ENCODE measurements around the gene HAUS2.
"Not testable (repeated sequence)": the region's sequence is repeated elsewhere in the genome, so short reads cannot be mapped to it uniquely, and the experiment has no call there.

Gene HAUS2

DNA sequence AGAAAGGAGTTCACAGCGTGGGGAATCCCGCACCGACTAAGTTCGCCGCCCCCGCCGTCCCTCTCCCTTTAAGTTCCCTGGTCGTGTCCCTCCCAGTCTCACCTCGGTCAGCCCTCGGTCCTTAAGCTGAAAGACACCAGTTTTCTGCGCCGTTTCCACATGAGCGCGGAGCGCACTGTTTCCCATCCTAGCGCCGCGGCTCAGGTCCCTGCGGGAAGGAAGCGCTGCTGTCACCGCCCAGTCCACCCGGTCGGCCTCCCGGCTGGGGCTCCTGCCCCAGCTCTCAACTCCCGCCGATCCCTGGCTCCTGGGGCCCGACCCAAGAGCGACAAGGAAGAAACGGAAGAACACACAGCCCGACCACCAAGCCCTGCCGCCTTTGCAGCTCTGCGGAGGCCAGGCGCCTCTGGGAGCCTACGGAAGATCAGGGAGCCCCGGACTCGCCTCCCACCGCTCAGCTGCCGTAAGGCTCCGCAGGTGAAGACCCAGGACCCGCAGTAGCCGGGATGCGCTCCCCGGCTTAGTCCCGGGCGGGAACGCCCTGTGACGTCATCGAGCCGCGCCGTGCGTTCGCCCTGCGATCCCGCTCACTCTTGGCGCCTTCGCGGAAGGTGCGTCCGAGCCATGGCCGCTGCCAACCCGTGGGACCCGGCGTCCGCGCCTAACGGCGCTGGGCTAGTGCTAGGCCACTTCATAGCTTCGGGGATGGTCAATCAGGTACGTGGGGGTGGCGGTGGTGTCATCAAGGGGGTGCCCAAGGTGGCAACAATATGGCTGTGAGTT, at the start of gene HAUS2, which contains the start of gene LRRC57:
Gene HAUS2, plus strand, starts transcription at position 590 of the 783 bp plus-strand sequence. Its CDS starts 35 bp downstream, at position 625.
Gene LRRC57, minus strand, starts transcription at position 545 of the 783 bp plus-strand sequence. Its CDS starts 359 bp downstream, at position 186.
- FAIRE-seq, result no peak

DNA sequence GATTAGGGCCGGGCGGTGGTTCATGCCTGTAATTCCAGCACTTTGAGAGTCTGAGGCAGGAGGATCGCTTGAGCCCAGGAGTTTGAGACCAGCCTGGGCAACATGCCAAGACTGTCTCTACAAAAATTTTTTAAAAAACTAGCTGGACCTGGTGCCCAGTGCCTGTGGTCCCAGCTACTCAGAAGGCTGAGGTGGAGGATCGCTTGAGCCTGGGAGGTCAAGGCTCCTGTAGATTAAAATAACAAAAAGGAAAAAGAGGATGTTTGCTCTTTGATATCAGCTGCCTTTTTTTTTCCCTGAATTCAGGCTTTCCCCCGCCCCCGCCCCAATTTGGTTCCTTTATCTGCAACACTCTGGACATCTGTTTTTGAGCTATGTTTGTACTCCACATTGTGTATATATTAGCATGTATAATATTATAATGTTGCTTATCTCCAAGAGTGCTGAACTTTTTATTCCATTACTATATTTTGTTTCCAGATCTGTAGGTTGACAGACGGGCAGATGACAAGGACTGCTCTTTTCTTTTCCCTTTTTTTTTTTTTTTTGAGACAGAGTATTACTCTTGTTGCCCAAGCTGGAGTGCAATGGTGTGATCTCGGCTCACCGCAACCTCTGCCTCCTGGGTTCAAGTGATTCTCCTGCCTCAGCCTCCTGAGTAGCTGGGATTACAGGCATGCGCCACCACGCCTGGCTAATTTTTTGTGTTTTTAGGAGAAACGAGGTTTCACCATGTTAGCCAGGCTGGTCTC, 48.6 kb upstream of the HAUS2 start:
- FAIRE-seq, result no peak

DNA sequence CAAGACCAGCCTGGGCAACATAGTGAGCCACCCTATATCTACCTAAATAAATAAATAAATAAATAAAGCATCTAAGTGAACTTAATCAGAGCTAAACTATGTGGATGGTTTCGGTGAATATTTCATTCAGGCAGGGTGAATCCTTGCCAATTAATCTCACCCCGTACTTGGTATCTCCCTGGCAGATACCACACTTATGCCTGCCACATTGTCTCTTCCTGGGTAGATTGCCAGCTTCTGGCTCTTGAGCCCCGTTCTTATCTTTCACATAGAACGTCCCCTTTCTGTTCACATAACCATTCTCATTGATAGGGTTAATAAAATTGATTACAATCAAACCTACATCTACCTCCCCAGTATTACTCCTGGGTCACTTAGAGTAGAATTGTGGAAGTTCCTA, 46.2 kb upstream of the HAUS2 start:
- no peak for FAIRE-seq

DNA sequence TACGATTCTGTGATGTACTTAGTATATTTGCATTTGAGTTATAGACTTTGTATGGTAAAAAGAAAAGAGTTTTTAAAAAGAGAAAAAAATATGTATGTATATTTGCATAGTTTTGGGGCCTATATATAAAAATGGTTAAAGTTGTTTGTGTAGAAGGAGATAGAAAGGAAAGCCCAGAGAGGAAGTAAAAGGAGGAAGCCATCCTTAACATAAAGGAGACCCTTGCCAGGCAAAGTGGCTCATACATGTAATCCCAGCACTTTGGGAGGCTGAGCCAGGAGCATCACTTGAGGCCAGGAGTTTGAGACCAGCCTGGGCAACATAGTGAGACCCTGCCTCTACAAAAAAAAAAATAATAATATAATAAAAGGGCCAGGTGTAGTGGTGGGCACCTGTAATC, 44.8 kb upstream of the HAUS2 start:
- FAIRE-seq, result no peak

DNA sequence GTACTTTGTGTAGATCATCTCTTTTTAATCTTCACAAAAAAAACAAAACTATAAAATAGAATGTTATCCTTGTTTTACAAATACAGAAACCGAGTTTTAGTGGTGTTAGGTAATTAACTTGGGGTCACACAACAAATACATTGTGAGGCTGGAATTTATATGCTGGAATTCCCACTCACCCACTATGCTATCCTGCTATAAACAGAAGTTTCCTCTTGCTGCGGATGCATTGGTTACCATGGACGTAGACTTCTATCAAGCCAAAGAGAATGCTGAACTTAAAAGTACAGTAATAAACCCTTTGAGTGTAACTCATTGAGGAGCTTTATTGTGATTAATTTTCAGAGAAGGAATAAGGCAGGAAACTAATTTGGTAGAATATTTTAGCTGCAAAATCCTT, 44.0 kb upstream of the HAUS2 start:
- FAIRE-seq, result no peak

DNA sequence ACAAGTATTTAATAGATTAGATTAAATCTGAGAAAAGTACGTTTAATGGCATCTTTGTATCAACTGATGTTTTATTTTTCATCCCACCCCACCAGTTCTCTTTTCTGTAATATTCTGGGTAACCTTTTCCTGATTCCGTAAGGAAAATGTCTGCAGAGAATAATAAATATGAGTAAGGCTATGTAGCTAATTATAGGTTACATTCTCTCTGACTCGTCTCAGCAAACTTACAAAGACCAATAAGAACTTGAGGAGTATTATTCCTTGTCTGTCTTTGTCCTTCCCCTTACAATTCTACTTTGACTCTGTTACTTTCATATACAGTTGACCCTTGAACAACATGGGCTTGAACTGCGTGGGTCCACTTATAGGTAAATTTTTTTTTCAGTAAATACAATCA, 41.1 kb upstream of the HAUS2 start:
- FAIRE-seq, result no peak

DNA sequence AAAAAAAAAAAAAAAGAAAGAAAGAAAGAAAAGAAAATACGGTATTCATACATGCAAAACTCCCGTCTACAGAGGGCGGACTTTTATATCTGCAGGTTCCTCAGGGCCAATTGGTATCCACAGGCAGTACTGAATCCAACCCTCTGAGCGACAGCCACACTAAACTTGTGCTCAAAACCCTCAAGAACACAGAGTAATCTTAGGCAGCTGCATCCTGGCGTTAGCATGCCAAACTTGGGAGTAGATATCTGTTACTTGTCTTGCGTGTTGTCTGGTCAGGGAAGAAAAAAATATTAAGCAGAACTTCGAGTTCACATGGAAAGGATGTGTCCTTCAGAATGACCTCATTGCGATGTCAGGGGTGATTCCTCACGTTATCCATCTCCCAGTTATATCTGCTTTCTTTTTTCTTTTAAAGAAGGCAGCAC, 40.4 kb upstream of the HAUS2 start:
- no peak for FAIRE-seq

DNA sequence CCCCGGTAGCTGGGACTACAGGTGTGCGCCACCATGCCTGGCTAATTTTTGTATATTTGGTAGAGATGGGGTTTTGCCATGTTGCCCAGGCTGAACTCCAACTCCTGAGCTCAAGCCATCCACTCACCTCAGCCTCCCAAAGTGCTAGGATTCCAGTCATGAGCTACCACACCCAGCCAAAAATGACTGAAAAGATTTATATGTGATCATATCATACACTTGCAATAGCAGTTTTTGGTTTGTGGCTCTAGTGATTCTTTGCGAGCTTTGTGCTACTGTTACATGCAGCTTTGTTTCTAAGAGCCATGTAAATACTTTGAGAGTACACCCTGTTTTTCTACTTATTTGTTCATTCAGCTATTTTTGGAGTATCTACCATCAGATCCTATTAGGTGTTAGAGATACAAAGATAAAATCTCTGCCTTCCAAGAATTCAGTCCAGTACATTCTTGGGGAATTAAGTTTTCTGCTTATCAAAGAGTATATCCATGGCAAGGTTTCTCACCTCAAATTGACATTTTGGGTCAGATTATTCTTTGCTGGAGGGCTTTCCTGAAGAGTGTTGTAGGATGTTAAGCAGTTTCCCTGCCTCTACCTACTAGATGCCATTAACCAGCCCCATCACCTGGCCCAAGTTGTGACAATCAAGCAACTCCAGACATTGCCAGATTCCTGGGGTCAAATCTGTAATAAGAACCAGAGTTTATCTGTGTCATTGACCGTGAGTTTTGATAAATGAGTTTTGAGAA, 38.2 kb upstream of the HAUS2 start:
- FAIRE-seq, result no peak

DNA sequence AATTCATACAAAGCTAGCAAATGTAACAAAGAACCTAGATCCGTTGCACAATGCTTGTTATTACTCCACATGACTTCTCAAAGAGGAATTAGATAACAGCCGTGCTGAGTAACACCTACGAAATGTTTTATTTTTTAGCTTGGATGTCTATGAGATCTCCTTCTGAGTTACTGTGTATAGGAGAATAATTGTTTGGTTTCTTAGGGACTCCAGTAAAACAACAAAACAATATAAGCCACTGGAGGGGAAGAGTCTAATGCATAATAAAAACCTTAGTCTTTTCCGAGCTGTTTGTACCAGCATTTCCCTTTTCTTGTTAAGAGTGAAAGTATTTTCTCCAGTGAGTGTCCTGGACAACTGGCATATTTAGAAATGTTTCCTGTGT, 37.6 kb upstream of the HAUS2 start:
- no peak for FAIRE-seq

DNA sequence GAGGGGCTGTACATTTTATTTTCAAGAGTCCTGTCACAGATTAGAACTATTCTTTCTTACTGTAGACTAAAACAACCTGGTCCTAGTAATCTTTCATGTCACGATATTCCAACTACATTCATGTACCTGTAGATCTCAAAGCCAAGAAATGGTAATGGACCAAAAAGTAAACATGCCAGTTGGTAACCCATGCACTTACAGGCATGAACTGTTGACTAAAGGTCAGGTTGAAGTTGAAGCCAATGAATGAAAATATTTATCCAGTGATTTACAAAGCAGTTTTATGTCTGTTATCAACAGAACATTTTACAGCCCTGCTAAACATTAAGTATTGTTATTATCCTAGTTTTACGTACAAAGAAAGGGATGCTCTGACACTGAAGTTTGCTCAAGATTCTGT, 25.3 kb upstream of the HAUS2 start:
- no peak for FAIRE-seq

DNA sequence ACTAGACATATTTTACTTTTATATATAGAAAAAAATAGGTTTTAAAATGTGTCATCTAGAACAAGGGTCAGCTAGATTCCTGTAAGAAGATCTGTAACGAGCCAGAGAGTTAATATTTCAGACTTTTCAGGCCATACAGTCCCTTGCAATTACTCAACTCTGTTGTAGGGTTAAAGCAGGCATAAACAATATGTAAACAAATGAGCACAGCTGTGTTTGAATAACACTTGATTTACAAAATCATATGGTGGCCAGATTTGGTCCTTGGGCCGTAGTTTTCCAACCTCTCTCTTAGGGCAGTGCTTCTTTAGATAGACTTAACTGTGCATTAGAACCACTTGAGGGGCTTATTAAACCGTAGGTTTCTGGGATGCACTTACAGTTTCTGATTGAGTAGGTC, 19.7 kb upstream of the HAUS2 start:
- no peak for FAIRE-seq

DNA sequence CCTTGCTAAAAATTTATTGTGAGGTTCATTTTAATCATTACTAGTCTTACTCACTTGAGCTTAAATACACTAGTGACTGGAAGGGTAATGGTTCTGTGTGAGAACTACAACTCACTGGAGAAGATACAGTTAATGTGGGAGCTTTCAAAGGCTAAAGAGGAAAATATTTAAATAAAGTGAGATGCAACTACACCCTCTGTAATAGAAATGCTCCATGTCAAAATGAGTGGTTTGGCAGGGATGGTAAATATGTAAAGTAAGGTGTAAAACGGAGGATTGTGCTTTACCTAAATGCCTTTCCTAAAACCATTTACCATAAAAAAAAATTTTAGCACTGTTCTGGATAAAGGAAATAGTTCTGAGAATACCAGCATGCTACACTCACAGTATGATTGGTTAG, 15.4 kb upstream of the HAUS2 start:
- FAIRE-seq, result no peak

DNA sequence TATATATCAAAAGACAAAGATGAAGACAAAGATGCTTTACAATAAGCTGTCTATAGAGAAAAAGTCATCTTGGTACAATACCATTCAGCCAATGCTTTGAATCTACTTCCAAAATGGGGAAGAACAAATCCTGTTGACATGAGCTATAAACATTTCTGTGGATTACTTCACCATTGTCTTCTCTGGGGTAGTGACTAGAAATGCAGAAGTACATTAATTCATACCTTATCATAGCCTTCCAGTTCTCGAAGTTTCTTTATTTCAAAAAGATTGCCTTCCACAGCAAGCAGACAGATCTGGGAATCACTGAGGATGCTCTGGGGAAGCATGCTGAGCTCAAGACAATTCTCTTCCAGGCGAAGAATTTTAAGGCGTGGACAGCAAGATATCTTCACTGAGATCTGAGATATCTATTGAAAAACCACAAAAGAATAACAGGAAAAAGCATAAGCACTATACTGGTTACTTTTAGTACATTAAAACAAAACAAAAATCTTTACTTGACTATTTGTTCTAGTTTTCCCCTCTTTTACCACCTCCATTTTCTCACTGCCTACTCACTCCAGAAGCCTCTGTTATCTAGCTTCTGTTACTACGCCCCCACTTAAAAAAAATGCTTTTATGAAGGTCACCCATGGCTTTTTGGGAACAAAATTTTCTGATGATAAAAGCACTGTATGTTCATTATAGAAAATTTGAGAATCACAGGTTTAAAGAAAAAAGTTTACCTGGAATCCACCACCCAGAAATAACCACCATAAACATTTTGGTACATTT, 3.6 kb upstream of the HAUS2 start:
- FAIRE-seq, result no peak

DNA sequence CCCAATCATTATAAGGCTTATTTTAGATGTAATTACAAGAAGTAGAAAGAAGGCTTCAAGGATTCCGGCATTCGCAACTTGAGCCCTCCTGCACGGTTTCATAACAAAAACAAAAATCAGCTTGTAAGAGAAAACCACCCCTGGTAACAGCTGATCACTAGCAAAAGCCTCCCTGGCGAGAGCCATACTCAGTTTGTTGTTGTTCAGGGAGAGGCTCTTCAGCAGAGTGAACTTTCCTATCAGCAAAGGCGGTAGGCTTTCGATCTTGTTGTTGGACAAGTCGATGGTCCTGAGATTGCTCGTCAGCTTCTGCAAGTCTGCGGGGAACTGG, 755 bp upstream of the HAUS2 start:
- no peak for FAIRE-seq

DNA sequence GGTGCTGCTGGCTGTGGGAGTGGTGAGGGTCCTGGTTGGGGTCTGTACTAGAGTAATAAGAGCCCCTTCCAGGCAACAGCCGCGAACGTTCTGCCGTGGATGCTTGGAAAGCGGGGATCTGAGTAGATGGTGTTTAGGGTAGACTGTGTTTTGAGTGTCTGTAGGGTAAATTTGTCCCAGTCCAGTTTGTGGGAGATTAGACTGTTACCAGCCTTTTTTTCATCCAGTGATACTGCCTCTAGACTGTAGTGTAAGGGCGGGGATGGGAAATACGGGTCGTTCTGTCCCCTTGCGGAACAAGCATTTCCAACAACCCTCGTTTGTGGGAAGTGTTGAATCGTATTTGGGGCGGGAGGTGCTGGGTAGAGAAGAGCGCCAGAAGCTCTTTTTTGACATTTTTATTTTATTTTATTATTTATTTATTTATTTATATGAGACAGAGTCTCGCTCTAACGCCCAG, 424 bp downstream of the HAUS2 start:
- FAIRE-seq, result no peak

DNA sequence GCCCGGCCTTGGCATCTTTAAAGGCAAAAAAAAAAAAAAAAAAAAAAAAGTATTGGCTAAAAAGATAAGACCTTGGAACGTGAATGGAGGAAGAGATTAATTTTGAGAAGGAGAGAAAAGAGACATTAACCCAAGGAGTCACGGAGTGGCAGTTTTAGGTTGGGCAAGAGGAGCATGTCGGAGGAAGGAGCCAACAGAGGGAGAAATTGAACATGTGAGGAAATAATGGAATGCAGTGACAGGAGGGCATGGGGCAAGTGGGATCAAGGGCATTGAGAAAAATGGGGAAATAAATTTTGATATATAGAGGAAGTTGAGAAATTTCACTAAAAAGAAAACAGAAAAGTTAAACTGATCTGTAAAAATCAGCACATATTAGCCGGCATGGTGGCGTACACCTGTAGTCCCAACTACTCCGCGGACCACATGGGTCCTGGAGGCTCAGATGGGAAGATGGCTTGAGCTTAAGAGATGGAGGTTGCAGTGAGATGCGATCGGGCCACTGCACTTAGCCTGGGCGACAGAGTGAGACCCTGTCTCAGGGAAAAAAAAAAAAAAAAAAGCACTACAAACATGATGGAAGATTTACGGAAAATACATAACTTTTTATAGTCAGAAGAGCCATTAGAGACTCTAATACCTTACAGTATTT, 1.2 kb downstream of the HAUS2 start:
- no peak for FAIRE-seq

DNA sequence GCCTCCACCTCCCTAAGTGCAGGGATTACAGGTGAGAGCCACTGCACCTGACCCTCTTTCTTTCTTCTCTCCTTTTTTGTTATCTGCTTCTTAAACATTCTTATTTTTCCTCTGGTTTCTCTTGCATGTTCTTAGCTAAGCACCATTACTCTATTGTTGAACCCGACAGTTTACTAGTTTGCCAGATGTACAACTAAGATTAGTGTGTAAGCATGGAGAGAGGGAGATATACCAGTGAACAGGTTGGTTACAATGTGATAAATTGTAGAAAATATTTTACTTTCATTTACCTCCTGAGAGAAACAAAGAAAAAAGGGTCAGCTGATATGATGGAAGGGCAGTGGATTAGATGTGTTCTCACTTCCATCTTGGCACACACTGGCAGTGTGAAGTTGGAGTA, 4.9 kb downstream of the HAUS2 start:
- no peak for FAIRE-seq

DNA sequence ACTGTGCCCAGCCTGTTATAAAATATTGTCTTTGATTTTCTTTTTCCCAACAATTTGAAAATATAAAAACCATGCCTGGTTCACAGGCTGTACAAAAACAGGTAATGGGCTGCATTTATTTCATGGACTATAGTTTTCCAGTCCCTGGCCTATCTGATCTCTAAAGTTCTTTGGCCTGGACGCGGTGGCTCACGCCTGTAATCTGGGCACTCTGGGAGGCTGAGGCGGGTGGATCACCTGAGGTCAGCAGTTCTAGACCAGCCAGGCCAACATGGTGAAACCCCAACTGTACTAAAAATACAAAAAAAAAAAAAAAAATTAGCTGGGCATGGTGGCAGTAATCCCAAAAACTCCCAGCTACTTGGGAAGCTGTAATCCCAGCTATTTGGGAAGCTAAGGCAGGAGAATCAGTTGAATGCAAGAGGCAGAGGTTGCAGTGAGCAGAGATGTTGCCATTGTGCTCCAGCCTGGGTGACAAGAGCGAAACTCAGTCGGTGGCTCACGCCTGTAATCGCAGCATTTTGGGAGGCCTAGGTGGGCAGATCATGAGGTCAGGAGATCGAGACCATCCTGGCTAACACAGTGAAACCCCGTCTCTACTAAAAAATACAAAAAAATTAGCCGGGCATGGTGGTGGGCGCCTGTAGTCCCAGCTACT, 8.0 kb downstream of the HAUS2 start:
- not testable (repeated sequence) for FAIRE-seq

DNA sequence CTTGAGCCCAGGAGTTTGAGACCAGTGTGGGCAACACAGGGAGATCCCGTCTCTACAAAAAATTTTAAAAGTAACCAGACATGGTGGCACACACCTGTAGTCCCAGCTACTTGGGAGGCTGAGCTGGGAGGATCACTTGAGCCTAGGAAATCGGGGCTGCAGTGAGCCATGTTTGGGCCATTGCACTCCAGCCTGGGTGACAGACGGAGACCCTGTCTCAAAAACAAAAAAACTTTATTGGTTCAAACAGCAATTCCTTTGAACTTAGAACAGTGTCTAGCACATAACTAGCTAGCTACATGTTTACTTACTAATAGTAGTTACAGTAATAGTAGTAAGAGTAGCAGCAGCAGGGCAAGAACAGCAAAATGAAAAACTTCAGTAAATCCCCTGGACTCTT, 10.1 kb downstream of the HAUS2 start:
- no peak for FAIRE-seq

DNA sequence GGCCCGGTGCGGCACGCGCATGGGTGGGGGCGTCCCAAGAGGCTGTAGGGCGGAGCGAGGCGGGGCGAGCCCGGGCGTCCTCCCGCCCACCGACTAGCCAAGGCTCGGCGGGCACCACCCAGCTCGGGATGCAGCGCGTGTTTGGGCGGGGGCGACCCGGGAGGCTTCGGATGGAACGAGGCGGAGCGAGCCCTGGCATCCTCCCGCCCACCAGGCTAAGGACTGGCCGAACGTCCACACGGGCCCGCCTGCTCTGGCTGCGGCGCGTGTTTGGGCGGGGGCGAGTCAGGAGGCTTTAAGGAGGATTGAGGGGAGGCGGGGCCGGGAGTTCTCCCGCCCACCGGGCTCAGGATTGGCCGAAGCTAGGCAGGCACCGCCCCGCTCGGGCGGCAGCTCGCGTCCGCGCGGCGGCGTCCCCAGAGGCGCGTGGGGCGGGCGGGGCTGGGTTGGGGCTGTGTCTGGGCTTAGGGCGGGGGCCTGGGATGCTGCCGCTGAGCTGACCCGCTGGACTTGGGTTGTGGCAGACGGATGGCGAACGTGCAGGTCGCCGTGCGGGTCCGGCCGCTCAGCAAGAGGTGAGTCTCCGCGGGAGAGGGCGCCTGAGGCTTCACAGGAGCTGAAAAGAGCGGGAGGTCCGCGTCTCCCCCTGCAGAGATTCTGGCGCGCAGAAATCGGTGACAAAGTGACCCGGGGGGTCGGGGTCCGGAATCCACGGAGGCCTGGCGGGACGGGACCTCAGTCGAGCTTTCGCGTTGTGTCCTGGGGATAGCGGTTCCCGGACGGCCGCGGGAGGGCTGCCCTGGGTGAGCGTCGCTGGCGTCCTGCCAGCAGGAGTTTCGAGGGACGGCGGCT, 26.8 kb downstream of the HAUS2 start, which contains the start of gene STARD9:
Gene STARD9, plus strand, starts transcription at position 419 of the 852 bp plus-strand sequence. Its CDS starts 110 bp downstream, at position 529.
- FAIRE-seq, result peak; percentile 76
